Stimulated activated naive CD8-positive, alpha-beta T cell treated with anti-CD3 and anti-CD28 coated beads, Interleukin-15, amount 100 ng/mL, for 72 hours (primary cell): ENCODE data around the gene UNC80.
A peak's percentile ranks its signal among the peaks of the same experiment; 100 is the strongest.
"Not testable (repeated sequence)": the region's sequence is repeated elsewhere in the genome, so short reads cannot be mapped to it uniquely, and the experiment has no call there.

Experiments used
- ATAC-seq: fragments of 150-1000 bp; cut with Tn5 transposase; 2 replicates; pipeline ENCODE4 v1.10.0; 2021; ENCODE audit warnings: mild to moderate bottlenecking, moderate library complexity
- DNase-seq, 2 donors: peaks; one replicate each; pipeline ENCODE4 v3.0.0; 2021 to 2022
- H3K27ac Mint-ChIP-seq, 2 donors: one replicate each; pipeline ENCODE4 v1.8.0; 2022; ENCODE audit warnings: mild to moderate bottlenecking in 2 of 2, mixed read lengths in 2 of 2, moderate library complexity in 2 of 2
- H3K27me3 Mint-ChIP-seq: one replicate; pipeline ENCODE4 v1.8.0; 2022; ENCODE audit warnings: mixed read lengths
- H3K4me1 Mint-ChIP-seq: one replicate; pipeline ENCODE4 v1.8.0; 2022; ENCODE audit warnings: mild to moderate bottlenecking, mixed read lengths
- H3K4me3 Mint-ChIP-seq, 2 donors: one replicate each; pipeline ENCODE4 v1.8.0; 2022; ENCODE audit warnings: mild to moderate bottlenecking in 2 of 2, mixed read lengths in 2 of 2, moderate library complexity in 1 of 2
- H3K9me3 Mint-ChIP-seq, 2 donors: one replicate each; pipeline ENCODE4 v1.8.0; 2022; ENCODE audit warnings: mixed read lengths in 2 of 2

The UNC80 gene

GRCh38 chr2:209790066-209790728 is 18.6 kb downstream of the UNC80 start:
- ATAC-seq, result no peak
- no peak for DNase-seq
- Mint-ChIP-seq H3K9me3 (peaks cover 0 to 5% of the 10 kb centered on the region in 2 donors), H3K27ac (peak overlapping the region in 1 of 2 donors; percentile 15), H3K4me3 (peak overlapping the region in 1 of 2 donors; percentile 16), H3K4me1 (peaks cover 5% of the 10 kb centered on the region), H3K27me3 (no peaks in the 10 kb centered on the region)

GRCh38 chr2:209791151-209791550 is 19.5 kb downstream of the UNC80 start:
- DNase-seq, result no peak
- Mint-ChIP-seq H3K4me3 (no peak overlapping the region), H3K27ac (no peak overlapping the region), H3K9me3 (peaks cover 0 to 5% of the 10 kb centered on the region in 2 donors), H3K27me3 (no peaks in the 10 kb centered on the region), H3K4me1 (peaks cover 5% of the 10 kb centered on the region)
- no peak for ATAC-seq

GRCh38 chr2:209795425-209795824 is 23.8 kb downstream of the UNC80 start:
- H3K27me3 Mint-ChIP-seq, ATAC-seq, H3K9me3 Mint-ChIP-seq: not testable (repeated sequence)

GRCh38 chr2:209805351-209805750 is 33.7 kb downstream of the UNC80 start:
- H3K9me3 Mint-ChIP-seq, result peaks cover 4 to 10% of the 10 kb centered on the region in 2 donors
- no peaks in the 10 kb centered on the region for H3K4me1 Mint-ChIP-seq
- H3K4me3 Mint-ChIP-seq, result no peak overlapping the region
- no peak for ATAC-seq
- no peak for DNase-seq
- no peaks in the 10 kb centered on the region for H3K27me3 Mint-ChIP-seq
- H3K27ac Mint-ChIP-seq, result no peak overlapping the region

More at GRCh38 chr2:209795425-209795824, 23.8 kb downstream of the UNC80 start:
- not testable (repeated sequence) for H3K4me1 Mint-ChIP-seq, DNase-seq, H3K27ac Mint-ChIP-seq, H3K4me3 Mint-ChIP-seq

GRCh38 chr2:209806318-209806717 is 34.7 kb downstream of the UNC80 start:
- Mint-ChIP-seq H3K4me3 (no peak overlapping the region), H3K27ac (no peak overlapping the region), H3K4me1 (no peaks in the 10 kb centered on the region), H3K27me3 (no peaks in the 10 kb centered on the region), H3K9me3 (peaks cover 0 to 10% of the 10 kb centered on the region in 2 donors)
- ATAC-seq, result no peak
- no peak for DNase-seq

- no peak overlapping the region for H3K4me3 Mint-ChIP-seq
- no peak for DNase-seq
- H3K4me1 Mint-ChIP-seq, result no peaks in the 10 kb centered on the region
- H3K27ac Mint-ChIP-seq, result no peak overlapping the region
- H3K27me3 Mint-ChIP-seq, result no peaks in the 10 kb centered on the region
- peaks cover 0 to 10% of the 10 kb centered on the region in 2 donors for H3K9me3 Mint-ChIP-seq
- ATAC-seq, result no peak
Measured at GRCh38 chr2:209808521-209808920, 36.9 kb downstream of the UNC80 start.

- Mint-ChIP-seq H3K4me1 (no peaks in the 10 kb centered on the region), H3K4me3 (no peak overlapping the region), H3K9me3 (peaks cover 0 to 10% of the 10 kb centered on the region in 2 donors), H3K27me3 (no peaks in the 10 kb centered on the region), H3K27ac (peak overlapping the region in 1 of 2 donors; percentile 71)
- DNase-seq (no peak), ATAC-seq (no peak)
Measured at GRCh38 chr2:209809256-209809655, 37.6 kb downstream of the UNC80 start.

- no peak overlapping the region for H3K27ac Mint-ChIP-seq
- no peak for DNase-seq
- no peaks in the 10 kb centered on the region for H3K4me1 Mint-ChIP-seq
- H3K4me3 Mint-ChIP-seq, result no peak overlapping the region
- H3K9me3 Mint-ChIP-seq, result peaks cover 0 to 4% of the 10 kb centered on the region in 2 donors
- H3K27me3 Mint-ChIP-seq, result no peaks in the 10 kb centered on the region
- ATAC-seq, result no peak
Measured at GRCh38 chr2:209817844-209818271, 46.2 kb downstream of the UNC80 start.

GRCh38 chr2:209818939-209819338 is 47.3 kb downstream of the UNC80 start:
- Mint-ChIP-seq H3K4me1 (no peaks in the 10 kb centered on the region), H3K27ac (no peak overlapping the region), H3K9me3 (peaks cover 0 to 4% of the 10 kb centered on the region in 2 donors), H3K27me3 (no peaks in the 10 kb centered on the region), H3K4me3 (no peak overlapping the region)
- DNase-seq (no peak), ATAC-seq (no peak)

GRCh38 chr2:209821806-209822205 is 50.2 kb downstream of the UNC80 start:
- H3K4me1 Mint-ChIP-seq, result no peaks in the 10 kb centered on the region
- H3K27ac Mint-ChIP-seq, result no peak overlapping the region
- H3K9me3 Mint-ChIP-seq, result peaks cover 0 to 4% of the 10 kb centered on the region in 2 donors
- ATAC-seq, result no peak
- DNase-seq, result no peak
- no peaks in the 10 kb centered on the region for H3K27me3 Mint-ChIP-seq
- no peak overlapping the region for H3K4me3 Mint-ChIP-seq

GRCh38 chr2:209823484-209823883 is 51.9 kb downstream of the UNC80 start:
- H3K27me3 Mint-ChIP-seq, result no peaks in the 10 kb centered on the region
- H3K4me1 Mint-ChIP-seq, result no peaks in the 10 kb centered on the region
- peaks cover 0 to 4% of the 10 kb centered on the region in 2 donors for H3K9me3 Mint-ChIP-seq
- ATAC-seq (no peak), DNase-seq (no peak)
- H3K27ac Mint-ChIP-seq, result no peak overlapping the region
- no peak overlapping the region for H3K4me3 Mint-ChIP-seq

GRCh38 chr2:209824391-209824790 is 52.8 kb downstream of the UNC80 start:
- peak overlapping the region in 1 of 2 donors; percentile 63 for H3K27ac Mint-ChIP-seq
- no peak overlapping the region for H3K4me3 Mint-ChIP-seq
- no peaks in the 10 kb centered on the region for H3K4me1 Mint-ChIP-seq
- no peak for ATAC-seq
- peaks cover 0 to 4% of the 10 kb centered on the region in 2 donors for H3K9me3 Mint-ChIP-seq
- no peaks in the 10 kb centered on the region for H3K27me3 Mint-ChIP-seq
- DNase-seq, result no peak

GRCh38 chr2:209830722-209831465 is 59.3 kb downstream of the UNC80 start:
- Mint-ChIP-seq H3K27ac (no peak overlapping the region), H3K4me1 (no peaks in the 10 kb centered on the region), H3K9me3 (no peaks in the 10 kb centered on the region), H3K4me3 (no peak overlapping the region), H3K27me3 (no peaks in the 10 kb centered on the region)
- DNase-seq (no peak), ATAC-seq (no peak)

- no peak overlapping the region for H3K4me3 Mint-ChIP-seq
- DNase-seq (no peak), ATAC-seq (no peak)
- no peaks in the 10 kb centered on the region for H3K4me1 Mint-ChIP-seq
- peaks cover 0 to 5% of the 10 kb centered on the region in 2 donors for H3K9me3 Mint-ChIP-seq
- no peaks in the 10 kb centered on the region for H3K27me3 Mint-ChIP-seq
- no peak overlapping the region for H3K27ac Mint-ChIP-seq
Measured at GRCh38 chr2:209834767-209835166, 63.1 kb downstream of the UNC80 start.

- no peak for DNase-seq
- no peak for ATAC-seq
Measured at GRCh38 chr2:209840434-209840833, 68.8 kb downstream of the UNC80 start.

GRCh38 chr2:209845666-209846065 is 74.0 kb downstream of the UNC80 start:
- H3K9me3 Mint-ChIP-seq, result no peaks in the 10 kb centered on the region
- ATAC-seq (no peak), DNase-seq (no peak)
- H3K27me3 Mint-ChIP-seq, result no peaks in the 10 kb centered on the region
- H3K4me3 Mint-ChIP-seq, result no peak overlapping the region
- H3K27ac Mint-ChIP-seq, result no peak overlapping the region
- H3K4me1 Mint-ChIP-seq, result no peaks in the 10 kb centered on the region

More at GRCh38 chr2:209840434-209840833, 68.8 kb downstream of the UNC80 start:
- Mint-ChIP-seq H3K4me3 (no peak overlapping the region), H3K9me3 (peaks cover 0 to 6% of the 10 kb centered on the region in 2 donors), H3K27ac (no peak overlapping the region), H3K4me1 (no peaks in the 10 kb centered on the region), H3K27me3 (no peaks in the 10 kb centered on the region)
